Uterus (tissue), 2 donors: ENCODE data around the gene OR6N1.

Experiments used
- CTCF ChIP-seq, 4 experiments: fragments of 200-600 bp in 2 of 4; fragments of 450-650 bp in 2 of 4; sonication (generic) in 2 of 4; IDR thresholded peaks; one replicate each; pipeline ENCODE4 v1.5.1; 2016 to 2019; ENCODE audit warnings: antibody characterized with exemption in 4 of 4, mild to moderate bottlenecking in 2 of 4, moderate library complexity in 1 of 4
- POLR2A ChIP-seq, 2 donors: fragments of 450-650 bp; IDR thresholded peaks; one replicate each; pipeline ENCODE4 v1.6.1; 2016; ENCODE audit warnings: antibody characterized with exemption in 2 of 2, mild to moderate bottlenecking in 1 of 2, moderate library complexity in 1 of 2

DNA sequence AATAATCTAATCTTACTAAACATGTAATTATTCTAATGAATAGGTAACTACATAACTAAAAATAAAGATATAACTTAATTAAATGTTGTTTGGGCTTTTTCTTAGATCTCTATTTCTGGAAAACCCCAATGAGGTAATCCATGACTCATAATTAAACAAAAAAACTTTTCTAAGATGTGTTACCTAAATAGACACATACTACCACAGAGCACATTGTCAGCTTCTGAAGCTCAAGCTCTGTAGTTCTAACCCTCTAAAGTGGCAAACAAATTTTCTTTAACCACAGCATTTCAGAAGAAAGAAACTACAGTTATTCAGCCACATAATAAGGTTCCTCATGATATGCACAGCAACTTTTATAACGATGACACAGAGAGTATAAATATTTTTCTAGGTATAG is 55.7 kb downstream of the OR6N1 start:
- no peak for TF ChIP-seq CTCF (IDR thresholded peaks at IDR 0.05)
- TF ChIP-seq POLR2A (IDR thresholded peaks at IDR 0.05), result no peak
